ENCODE measurements around the gene METTL24.
"Not testable (repeated sequence)": the region's sequence is repeated elsewhere in the genome, so short reads cannot be mapped to it uniquely, and the experiment has no call there.

Gene METTL24

GRCh38 chr6:110332281-110332680 is 25.9 kb downstream of the METTL24 start:
- DNase-seq = no peak

- DNase-seq = no peak
Measured at GRCh38 chr6:110331816-110332215, 26.3 kb downstream of the METTL24 start.

DNA sequence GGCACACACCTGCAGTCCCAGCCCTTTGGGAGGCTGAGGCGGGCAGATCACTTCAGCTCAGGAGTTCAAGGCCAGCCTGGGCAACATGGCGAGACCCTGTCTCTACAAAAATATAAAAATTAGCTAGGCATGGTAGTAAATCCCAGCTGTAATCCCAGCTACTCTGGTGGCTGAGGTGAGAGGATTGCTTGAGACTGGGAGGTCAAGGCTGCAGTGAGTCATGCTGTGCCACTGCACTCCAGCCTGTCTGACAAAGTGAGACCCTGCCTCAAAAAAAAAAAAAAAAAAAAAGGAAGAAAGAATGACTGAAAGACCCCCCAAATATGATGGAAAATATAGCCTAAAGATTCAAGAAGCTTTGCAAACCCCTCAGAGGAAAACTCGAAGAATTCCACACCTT is 26.8 kb downstream of the METTL24 start:
- DNase-seq = no peak

- no peak for DNase-seq
Measured at GRCh38 chr6:110329714-110330436, 28.3 kb downstream of the METTL24 start.

GRCh38 chr6:110329348-110329713 is 28.8 kb downstream of the METTL24 start:
- DNase-seq = no peak

DNA sequence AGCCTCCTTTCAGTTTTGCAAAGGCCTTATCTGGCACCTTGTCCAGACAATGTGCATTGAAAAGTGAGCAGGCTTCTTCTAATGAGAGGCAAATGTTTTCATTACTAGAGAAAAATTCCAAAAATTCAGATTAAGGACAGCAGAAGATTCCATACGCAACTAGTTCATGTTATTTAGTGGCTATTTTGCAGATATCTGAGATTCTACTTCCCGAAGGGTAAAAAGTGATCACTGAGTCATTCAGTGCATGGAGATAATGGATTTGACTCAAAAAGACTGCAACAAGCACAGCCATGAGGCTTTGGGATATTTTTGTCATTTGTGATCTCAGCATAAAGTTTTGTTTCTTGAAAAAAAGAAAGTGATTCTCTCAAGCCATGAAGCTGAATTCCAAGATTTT is 29.9 kb downstream of the METTL24 start:
- no peak for DNase-seq

- DNase-seq = no peak
Measured at GRCh38 chr6:110327391-110327790, 30.8 kb downstream of the METTL24 start.

GRCh38 chr6:110326609-110327008 is 31.5 kb downstream of the METTL24 start:
- DNase-seq = no peak

DNA sequence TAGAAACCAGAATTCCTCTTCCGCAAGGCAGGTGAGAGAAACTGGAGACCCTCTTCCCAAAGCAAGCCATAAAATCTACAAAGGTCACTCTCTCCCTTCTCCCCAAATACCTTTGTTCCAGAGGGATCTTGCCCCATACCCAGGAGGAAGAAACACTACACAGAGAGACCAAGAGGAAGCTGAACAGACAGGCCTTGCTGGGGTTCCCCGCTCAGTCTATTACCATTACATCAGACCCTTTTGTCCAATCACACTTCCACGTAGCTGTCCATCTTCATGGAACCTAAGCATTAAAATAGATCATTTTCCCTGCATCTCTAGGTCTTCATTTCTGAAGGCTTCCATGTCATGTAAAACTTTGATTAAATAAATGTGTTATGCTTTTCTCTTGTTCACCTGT is 32.1 kb downstream of the METTL24 start:
- no peak for DNase-seq

- no peak for DNase-seq
Measured at GRCh38 chr6:110325197-110325596, 33.0 kb downstream of the METTL24 start.

- DNase-seq = no peak
Measured at GRCh38 chr6:110324548-110324947, 33.6 kb downstream of the METTL24 start.

DNA sequence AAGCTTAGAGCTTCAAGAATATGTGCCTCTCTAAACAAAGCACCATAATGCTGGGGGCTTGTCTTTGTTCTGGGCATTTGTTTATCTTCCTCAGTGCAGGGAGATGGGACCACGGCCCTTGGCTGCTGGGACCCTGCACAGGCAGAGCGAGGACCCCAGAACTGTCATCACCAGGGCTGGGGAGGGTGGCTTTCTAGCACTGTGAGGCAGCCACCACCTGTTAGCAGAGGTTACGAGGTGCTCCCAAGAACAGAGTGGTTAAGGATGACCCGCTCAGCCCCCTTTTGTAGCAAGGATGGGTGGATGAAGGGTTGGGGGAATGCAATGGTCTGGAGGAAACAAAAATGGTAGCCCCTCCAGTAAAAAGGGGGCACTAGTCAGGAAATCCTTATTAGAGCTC is 34.9 kb downstream of the METTL24 start:
- DNase-seq = no peak

DNA sequence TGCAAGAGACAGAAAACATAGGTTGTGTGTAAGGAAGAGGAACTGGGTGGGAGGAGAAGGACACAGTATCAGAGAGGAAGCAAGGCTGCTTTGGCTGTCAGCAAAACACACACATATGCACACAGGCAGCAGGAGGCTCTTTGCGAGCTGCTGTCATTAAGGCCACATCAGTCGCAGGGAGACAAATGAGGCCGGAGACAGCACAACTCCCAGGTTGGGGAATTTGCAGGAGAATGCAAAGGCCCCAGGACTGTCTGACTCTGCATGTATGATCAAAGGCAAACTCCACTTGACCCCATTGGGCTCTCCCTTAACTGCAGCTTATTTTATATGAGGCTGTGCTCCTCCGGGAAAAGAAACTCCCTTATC is 35.3 kb downstream of the METTL24 start:
- no peak for DNase-seq

- DNase-seq = no peak
Measured at GRCh38 chr6:110322151-110322873, 35.8 kb downstream of the METTL24 start.

DNA sequence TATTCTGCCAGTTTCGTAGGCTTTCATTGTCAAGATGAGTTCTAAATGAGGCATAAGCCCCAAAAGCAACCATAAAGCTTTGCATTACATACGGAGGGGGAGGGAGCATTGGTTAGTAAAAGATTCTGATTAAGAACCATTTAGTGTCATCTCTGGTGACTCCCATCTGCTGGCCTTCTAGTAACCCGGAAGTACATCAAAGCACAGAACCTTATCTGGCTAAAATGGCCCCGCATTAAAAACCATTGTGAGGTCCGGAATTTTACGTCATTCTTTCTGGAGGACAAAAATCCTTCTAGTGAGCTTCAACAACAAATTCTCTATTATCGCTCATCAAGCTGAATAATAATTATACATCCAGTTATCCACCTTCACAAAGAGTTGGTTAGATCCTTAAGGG is 37.8 kb downstream of the METTL24 start:
- DNase-seq = no peak

DNA sequence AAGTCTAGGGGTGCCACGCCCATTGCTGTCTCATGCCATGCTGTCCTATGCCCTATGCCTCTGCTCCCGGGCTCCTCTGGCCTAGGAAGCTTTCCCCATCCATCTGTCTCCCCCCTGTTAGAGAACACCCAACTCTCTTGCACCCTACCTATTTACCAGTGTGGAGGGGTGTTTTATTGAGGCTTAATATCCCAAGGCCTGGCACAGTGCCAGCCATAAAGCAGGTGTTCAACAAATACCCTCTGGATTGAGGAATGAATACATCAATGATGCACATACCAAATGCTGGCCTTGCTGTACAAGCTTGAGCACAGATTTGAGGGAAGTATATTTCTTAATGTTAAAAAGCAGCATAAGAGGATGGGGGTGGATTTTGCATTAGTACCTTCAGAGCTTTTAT is 38.3 kb downstream of the METTL24 start:
- no peak for DNase-seq

DNA sequence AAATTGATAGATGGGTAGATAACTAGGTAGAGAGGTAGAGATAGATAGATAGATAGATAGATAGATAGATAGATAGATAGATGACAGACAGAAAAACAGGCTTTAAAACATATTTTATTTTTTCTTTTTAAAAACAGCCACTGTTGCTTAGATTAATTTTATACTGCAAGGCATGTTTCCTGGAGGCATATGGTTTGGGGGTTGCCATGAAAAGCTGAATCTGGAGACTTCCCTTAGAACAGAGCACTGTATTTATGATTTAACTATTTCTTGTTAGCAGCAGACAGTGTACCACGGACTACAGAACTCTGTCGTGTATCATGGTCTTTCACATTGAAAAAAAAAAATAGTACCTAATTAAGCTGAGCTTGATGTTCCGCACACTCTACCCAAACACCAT is 38.8 kb downstream of the METTL24 start:
- DNase-seq = no peak

DNA sequence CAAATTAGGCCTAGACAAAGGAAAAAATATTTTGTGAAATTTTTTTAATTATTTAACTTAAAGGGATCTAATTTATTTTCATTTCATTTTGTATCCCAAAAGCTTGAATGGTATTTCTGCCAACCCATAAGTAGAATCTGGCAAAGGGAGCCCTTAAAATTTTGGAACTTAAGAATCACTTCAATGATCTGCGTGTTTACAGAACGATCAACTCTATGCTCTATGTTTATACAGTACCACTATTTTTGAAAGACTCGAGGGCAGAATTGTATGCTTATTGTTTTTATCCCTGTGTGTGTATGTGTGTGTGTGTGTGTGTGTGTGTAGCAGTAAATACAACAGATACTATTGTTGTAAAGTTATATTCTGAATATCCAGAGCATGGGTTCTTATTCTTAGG is 39.2 kb downstream of the METTL24 start:
- no peak for DNase-seq

DNA sequence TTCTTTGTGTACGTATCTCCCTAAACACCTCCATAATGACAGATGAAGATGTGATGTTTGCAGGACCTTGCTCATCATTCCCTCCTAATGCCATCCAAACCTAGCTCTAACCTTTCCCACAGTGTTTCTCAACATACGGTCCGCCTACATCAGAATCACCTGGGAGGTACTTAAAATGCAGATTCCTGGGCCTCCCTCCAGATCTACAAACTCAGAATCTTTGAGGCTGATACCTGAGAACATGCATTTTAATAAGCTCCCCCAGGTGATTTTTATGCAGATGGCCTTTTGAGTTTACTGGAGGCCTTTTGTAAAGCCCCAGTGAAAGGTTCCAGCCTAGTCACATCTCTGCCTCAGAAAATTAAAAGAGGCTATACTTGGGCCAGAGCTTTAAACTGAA is 40.5 kb downstream of the METTL24 start:
- DNase-seq = no peak

DNA sequence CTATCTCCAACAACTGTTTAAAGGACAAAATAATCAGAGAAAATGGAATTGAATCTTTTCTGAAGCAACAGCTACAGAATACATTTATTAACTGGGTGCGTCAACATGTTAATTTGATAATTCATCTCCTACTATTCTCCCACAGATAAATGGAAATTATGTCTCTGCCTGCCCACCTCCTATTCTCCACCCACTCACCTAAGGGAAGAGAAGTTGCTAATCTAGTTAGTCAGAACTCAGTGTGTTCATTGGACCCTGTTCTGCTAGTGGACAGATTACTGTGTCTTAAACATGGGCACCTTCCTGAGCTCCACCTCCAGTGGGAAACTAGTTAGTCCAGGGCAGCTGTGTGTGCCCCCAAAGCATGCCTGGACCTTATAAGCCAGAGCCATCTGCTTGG is 41.0 kb downstream of the METTL24 start:
- no peak for DNase-seq

DNA sequence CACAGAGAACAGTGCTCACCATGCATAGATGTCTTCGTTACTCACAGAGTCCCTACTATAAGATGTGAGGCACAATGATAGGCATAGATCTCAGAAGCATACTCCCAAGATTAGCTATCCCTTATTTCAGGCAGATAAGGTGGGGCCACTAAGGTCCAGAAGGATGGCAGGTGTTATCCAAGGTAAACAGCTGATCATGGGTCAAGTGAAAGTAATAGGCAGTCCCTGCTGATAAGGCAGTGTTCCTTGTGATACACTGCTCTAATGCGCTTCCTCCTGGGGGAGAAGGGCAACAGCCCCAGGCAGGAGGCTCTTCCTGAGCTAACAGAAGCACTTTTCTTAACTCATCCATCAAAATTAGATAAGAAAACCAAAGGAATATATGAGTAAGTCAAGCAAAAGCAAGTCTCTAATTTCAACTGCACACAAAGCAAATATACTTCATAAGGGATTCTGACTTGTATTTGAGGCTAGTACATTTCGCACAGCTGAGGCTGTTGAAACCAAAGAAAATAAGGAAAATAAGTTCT is 42.2 kb downstream of the METTL24 start:
- DNase-seq = no peak

DNA sequence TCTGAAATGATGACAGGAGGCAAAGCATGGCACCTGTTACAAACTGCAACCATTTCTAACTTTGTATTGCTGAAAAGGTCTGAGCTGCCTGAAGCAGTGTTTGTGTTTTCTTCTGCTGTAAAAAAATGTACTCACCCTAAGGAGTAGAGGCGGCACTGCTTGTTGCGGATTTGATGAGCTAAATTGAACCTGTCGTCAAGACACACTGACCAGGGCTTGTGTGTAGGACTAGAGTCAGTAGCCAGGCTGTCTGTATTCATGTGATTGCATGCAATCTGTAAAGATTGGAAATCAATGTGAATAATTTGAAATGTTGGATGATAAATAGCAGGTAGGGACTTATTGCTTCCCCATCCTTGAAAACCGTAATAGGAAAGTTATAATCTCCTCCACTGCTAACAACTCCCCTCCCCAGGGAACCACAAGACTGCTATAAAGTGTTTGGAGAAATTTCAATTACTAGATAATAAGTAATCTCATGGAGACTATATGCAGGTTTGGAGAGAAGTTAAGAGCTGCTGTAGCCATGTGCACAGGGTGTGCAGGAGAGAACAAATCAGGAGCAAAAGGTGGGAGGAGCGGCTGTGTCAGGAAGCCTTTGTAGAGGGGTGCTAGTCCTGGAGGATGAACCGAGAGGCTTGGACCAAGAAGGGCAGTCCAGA is 42.8 kb downstream of the METTL24 start:
- DNase-seq = no peak

DNA sequence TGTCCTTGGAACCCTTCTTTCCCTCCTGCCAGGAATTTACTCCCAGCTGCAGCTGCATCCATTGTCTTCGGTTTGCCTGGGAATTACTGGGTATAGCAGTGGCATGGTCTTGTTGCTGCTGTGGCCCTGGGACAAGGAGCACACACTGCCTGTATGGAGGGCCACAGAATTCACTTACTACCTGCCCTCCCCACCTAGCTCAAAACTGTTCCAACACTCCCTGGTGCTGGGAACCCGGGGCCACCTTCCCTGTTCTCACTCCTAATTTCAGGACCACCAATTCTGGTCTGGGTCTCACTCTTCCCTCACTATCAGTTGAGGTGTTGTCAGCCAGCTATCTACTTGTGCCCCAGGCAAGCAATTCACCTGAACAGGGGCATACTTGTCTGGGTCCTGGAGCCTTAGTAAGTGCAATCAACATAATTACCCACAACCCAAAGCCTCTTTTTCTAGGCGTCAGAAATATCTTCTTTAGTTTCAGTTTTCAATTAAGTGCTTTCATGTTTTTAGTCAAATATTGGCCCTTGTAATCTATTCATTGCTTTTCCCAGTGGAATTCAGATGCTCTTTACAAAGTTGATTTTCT is 47.2 kb downstream of the METTL24 start:
- no peak for DNase-seq

GRCh38 chr6:110309432-110309831 is 48.7 kb downstream of the METTL24 start:
- not testable (repeated sequence) for DNase-seq
